COLO829 (cell line): ENCODE data around the gene DPF1.

Experiments
- DNase-seq: peaks from one replicate; pipeline ENCODE4 v3.0.0; 2012; ENCODE audit warnings: low spot score

DPF1 gene

GRCh38 chr19:38163419-38164290, 60.4 kb downstream of the DPF1 start:
- DNase-seq = no peak

GRCh38 chr19:38162632-38163031, 61.4 kb downstream of the DPF1 start:
- no peak for DNase-seq

- DNase-seq = no peak
Observed at GRCh38 chr19:38162094-38162493, 61.9 kb downstream of the DPF1 start.
